AG04450 (cell line): ENCODE data around the gene MYO1F. TPM values are rescaled to one million over a fixed set of nuclear protein-coding genes. Genes with fewer than 3 reads are reported as not detected.

Source experiments
- CTCF ChIA-PET: fragments of 300-600, 350-600 bp; formaldehyde crosslinking; extraction: SDS; loops from one replicate; lab custom pipeline; 2022; ENCODE audit warnings: antibody characterized with exemption, inconsistent platforms; lab: Charles Lee
- POLR2A ChIA-PET: fragments of 350-600 bp; formaldehyde crosslinking; extraction: SDS; loops from one replicate; lab custom pipeline; 2021; ENCODE audit warnings: antibody characterized with exemption, inconsistent platforms; lab: Yijun Ruan, JAX
- DNase-seq: peaks from one replicate; pipeline ENCODE4 v3.0.0-alpha.2; 2011; ENCODE audit warnings: low read depth, low spot score
- H3K27ac ChIP-seq: one replicate; pipeline ENCODE4 v1.5.1; 2012; ENCODE audit warnings: low read depth, low read length, control low read depth
- H3K27me3 ChIP-seq: one replicate; pipeline ENCODE4 v1.6.0; 2012; ENCODE audit warnings: low read length; ENCODE audit not compliant: control insufficient read depth, insufficient read depth
- H3K4me3 ChIP-seq: 2 replicates; pipeline ENCODE4 v1.5.1; 2011; ENCODE audit warnings: mild to moderate bottlenecking, low read depth, low read length, control low read depth
- H3K9me3 ChIP-seq: 2 replicates; pipeline ENCODE4 v1.5.1; 2012; ENCODE audit warnings: low read length; ENCODE audit not compliant: control insufficient read depth, insufficient read depth
- CTCF ChIP-seq: IDR thresholded peaks from 2 replicates; pipeline ENCODE4 v1.5.1; 2011; ENCODE audit warnings: low read depth, low read length, control low read depth, inconsistent platforms
- polyA plus RNA-seq: library from polyadenylated mRNA; depleted of rRNA; stranded (reverse); fragments of >200 nt; gene quantifications from 2 replicates; pipeline ENCODE4 v1.2.3, GENCODE V29; 2011

The MYO1F gene
- polyA plus RNA-seq, 1 experiment = 0.10 TPM

- no peak for DNase-seq
- Histone ChIP-seq H3K9me3 (no peaks in the 10 kb centered on the region), H3K27ac (no peak overlapping the region), H3K27me3 (no peaks in the 10 kb centered on the region), H3K4me3 (no peak overlapping the region)
- ChIA-PET CTCF (interaction anchor here (2.2 kb wide), 1 partner anchor 37 kb away, joined by 9 read pairs; no protein-coding TSS in a partner anchor), POLR2A (interaction anchor here (0.5 kb wide), 1 partner anchor 54 kb away, joined by 3 read pairs; no protein-coding TSS in a partner anchor)
- no peak for TF ChIP-seq CTCF
These were observed 33.1 kb downstream of the MYO1F start for GRCh38 chr19:8544168-8544567.

- Histone ChIP-seq H3K27me3 (no peaks in the 10 kb centered on the region), H3K27ac (no peak overlapping the region), H3K4me3 (no peak overlapping the region), H3K9me3 (no peaks in the 10 kb centered on the region)
- CTCF ChIA-PET = interaction anchor here (0.6 to 1.1 kb wide), 2 partner anchors 42 to 170 kb away, joined by 3 to 4 read pairs; no protein-coding TSS in a partner anchor
- POLR2A ChIA-PET = no interaction called here
- no peak for DNase-seq
- no peak for TF ChIP-seq CTCF
These were observed 37.6 kb downstream of the MYO1F start for GRCh38 chr19:8539621-8540149.

GRCh38 chr19:8537099-8537498, 40.1 kb downstream of the MYO1F start:
- DNase-seq = no peak
- Histone ChIP-seq H3K27ac (no peak overlapping the region), H3K4me3 (no peak overlapping the region), H3K9me3 (no peaks in the 10 kb centered on the region), H3K27me3 (no peaks in the 10 kb centered on the region)
- TF ChIP-seq CTCF = no peak
- ChIA-PET CTCF (no interaction called here), POLR2A (no interaction called here)

- no peaks in the 10 kb centered on the region for H3K27me3 ChIP-seq
- H3K4me3 ChIP-seq = no peak overlapping the region
- H3K27ac ChIP-seq = no peak overlapping the region
- ChIA-PET CTCF (no interaction called here), POLR2A (no interaction called here)
- H3K9me3 ChIP-seq = no peaks in the 10 kb centered on the region
- DNase-seq = no peak
- TF ChIP-seq CTCF = no peak
These were observed 41.0 kb downstream of the MYO1F start for GRCh38 chr19:8536282-8536681.

- POLR2A ChIA-PET = no interaction called here
- Histone ChIP-seq H3K4me3 (no peak overlapping the region), H3K27me3 (no peaks in the 10 kb centered on the region), H3K27ac (no peak overlapping the region), H3K9me3 (peaks cover 5% of the 10 kb centered on the region; the same call in 1 of the 2 replicates)
- TF ChIP-seq CTCF = no peak
- no peak for DNase-seq
- CTCF ChIA-PET = interaction anchor here (2.0 kb wide), 1 partner anchor 48 kb away, joined by 11 read pairs; no protein-coding TSS in a partner anchor
These were observed 45.0 kb downstream of the MYO1F start for GRCh38 chr19:8532225-8532624.
